ENCODE measurements around the gene CPSF6. TPM values are rescaled to one million over a fixed set of nuclear protein-coding genes. Genes with fewer than 3 reads are reported as not detected.

Gene CPSF6
- total and polyA plus RNA-seq, 2 of the 4 experiments (the other 2 are of a cell fraction): 9.1 to 39.3 TPM

GRCh38 chr12:69287556-69287955 is 48.2 kb downstream of the CPSF6 start:
- H3K9me3 ChIP-seq (ENCODE audit: control insufficient read depth, insufficient read depth, low read length): no peaks in the 10 kb centered on the region
- ChIA-PET CTCF (no interaction called here), POLR2A (ENCODE audit: unreplicated experiment) (no interaction called here)
- H3K23ac ChIP-seq (ENCODE audit: low read depth, low read length): no peak overlapping the region
- H3K4ac ChIP-seq (ENCODE audit: low read depth, low read length): no peak overlapping the region
- no peak overlapping the region for H3K4me3 ChIP-seq (ENCODE audit: insufficient read depth, low read depth, low read length)
- H3K27me3 ChIP-seq (ENCODE audit: control insufficient read depth, insufficient read depth, low read length): no peaks in the 10 kb centered on the region; the same call in 1 of the 2 replicates
- no peak overlapping the region for H2BK20ac ChIP-seq (ENCODE audit: low read depth, low read length)
- no peak overlapping the region for H3K14ac ChIP-seq (replicated peaks; ENCODE audit: low read depth, low read length)
- no peaks in the 10 kb centered on the region for H3K4me1 ChIP-seq (ENCODE audit: control insufficient read depth, insufficient read depth, low read length)
- no peaks in the 10 kb centered on the region for H4K20me1 ChIP-seq (ENCODE audit: insufficient read depth, low read length)
- no peak overlapping the region for H4K8ac ChIP-seq (ENCODE audit: low read depth in 2 of 2, low read length in 2 of 2)
- H3K9me1 ChIP-seq (ENCODE audit: insufficient read depth, low read length): no peaks in the 10 kb centered on the region
- H3K18ac ChIP-seq (ENCODE audit: low read depth, low read length): no peak overlapping the region
- BruUV-seq (replicated peaks): no TSS peak
- H3K9ac ChIP-seq (ENCODE audit: low read depth, low read length): no peak overlapping the region
- DNase-seq (no peak), ATAC-seq (ENCODE audit: low read depth) (no peak)
- no CpG with 5 or more reads among the region's 3 CpGs for WGBS, 2 experiments (ENCODE audit: extremely low coverage in 2 of 2, insufficient read length in 1 of 2)
- H2BK120ac ChIP-seq (ENCODE audit: low read depth, low read length): no peak overlapping the region
- H3K36me3 ChIP-seq (ENCODE audit: control insufficient read depth, insufficient read depth, low read length): no peaks in the 10 kb centered on the region
- H2AK5ac ChIP-seq (ENCODE audit: low read depth, low read length): no peak overlapping the region
- no peaks in the 10 kb centered on the region for H3K79me1 ChIP-seq (ENCODE audit: low read depth in 1 of 2, low read length in 2 of 2)
- intact Hi-C loops (cut with micrococcal nuclease) (no loop called here), dilution Hi-C loops (cut with HindIII; ENCODE audit: low sequenced_read_pairs, unreplicated experiment) (no loop called here), in situ Hi-C loops (cut with MboI; ENCODE audit: low sequenced_read_pairs) (no loop called here)
- no peak overlapping the region for H2BK5ac ChIP-seq (ENCODE audit: low read depth, low read length, poor library complexity, severe bottlenecking)
- no peak overlapping the region for H3K4me2 ChIP-seq (ENCODE audit: low read depth, low read length)
- H2BK15ac ChIP-seq (ENCODE audit: low read depth, low read length): no peak overlapping the region
- H3K56ac ChIP-seq (ENCODE audit: extremely low read depth, insufficient read depth, low read length): no peak overlapping the region
- no peak overlapping the region for H2AK9ac ChIP-seq (replicated peaks; ENCODE audit: low read depth, low read length, poor library complexity)
- no peak overlapping the region for H4K5ac ChIP-seq (ENCODE audit: low read depth, low read length)
- no peak overlapping the region for H4K91ac ChIP-seq (ENCODE audit: insufficient read depth, low read depth, low read length)
- TF ChIP-seq FOS (IDR thresholded peaks at IDR 0.05; ENCODE audit: low read depth, low read length) (no peak), SMC3 (IDR thresholded peaks at IDR 0.05; ENCODE audit: low read depth, low read length) (no peak)
- TF ChIP-seq, protein P1, sequence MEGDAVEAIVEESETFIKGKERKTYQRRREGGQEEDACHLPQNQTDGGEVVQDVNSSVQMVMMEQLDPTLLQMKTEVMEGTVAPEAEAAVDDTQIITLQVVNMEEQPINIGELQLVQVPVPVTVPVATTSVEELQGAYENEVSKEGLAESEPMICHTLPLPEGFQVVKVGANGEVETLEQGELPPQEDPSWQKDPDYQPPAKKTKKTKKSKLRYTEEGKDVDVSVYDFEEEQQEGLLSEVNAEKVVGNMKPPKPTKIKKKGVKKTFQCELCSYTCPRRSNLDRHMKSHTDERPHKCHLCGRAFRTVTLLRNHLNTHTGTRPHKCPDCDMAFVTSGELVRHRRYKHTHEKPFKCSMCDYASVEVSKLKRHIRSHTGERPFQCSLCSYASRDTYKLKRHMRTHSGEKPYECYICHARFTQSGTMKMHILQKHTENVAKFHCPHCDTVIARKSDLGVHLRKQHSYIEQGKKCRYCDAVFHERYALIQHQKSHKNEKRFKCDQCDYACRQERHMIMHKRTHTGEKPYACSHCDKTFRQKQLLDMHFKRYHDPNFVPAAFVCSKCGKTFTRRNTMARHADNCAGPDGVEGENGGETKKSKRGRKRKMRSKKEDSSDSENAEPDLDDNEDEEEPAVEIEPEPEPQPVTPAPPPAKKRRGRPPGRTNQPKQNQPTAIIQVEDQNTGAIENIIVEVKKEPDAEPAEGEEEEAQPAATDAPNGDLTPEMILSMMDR (conservative IDR thresholded peaks at IDR 0.05; ENCODE audit: low read depth, low read length): no peak
- H3K27ac ChIP-seq (ENCODE audit: insufficient read depth, low read length): no peak overlapping the region
- H2AFZ ChIP-seq (replicated peaks; ENCODE audit: low read length, poor library complexity): no peak overlapping the region

Data from IMR-90 (cell line).